Stimulated activated CD4-positive, alpha-beta T cell treated with anti-CD3 and anti-CD28 coated beads, Interleukin-12 subunit alpha, Interleukin-12 subunit beta, amount 100 ng/mL, for 4 hours (primary cell): ENCODE data around the gene SIVA1.
A peak's percentile ranks its signal among the peaks of the same experiment; 100 is the strongest.

Experiments
- DNase-seq: peaks from one replicate; pipeline ENCODE4 v3.0.0-alpha.2; 2020

Gene SIVA1

DNA sequence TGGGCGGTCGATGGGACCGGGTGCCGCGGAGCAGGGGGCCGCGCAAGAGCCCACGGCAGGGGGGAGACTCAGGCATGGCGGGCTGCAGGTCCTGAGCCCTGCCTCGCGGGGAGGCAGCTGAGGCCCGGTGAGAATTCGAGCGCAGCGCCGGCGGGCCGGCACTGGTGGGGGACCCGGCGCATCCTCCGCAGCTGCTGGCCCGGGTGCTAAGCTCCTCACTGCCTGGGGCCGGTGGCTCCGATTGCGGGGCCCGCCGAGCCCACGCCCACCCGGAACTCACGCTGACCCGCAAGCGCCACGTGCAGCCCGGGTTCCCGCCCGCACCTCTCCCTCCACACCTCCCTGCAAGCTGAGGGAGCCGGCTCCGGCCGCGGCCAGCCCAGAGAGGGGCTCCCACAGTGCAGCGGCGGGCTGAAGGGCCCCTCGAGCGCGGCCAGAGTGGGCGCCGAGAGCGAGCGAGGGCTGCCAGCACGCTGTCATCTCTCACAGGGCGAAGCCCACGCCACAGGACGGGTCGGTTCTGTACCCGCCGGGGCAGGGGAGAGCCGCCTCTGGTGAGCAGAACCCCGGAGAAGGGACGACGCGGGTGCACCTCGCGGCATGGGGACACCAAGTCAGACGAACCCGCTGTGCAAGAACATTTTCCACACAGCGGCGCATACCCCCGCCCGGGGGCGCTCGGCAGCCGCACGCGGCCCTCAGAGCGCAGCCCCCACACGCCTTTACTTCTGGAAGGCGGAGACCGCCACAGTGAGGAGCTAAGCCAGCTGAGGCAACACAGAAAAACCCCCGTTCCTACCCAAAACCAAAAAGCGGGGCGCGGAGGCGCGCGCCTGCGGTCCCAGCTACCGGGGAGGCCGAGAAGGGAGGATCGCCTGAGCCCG lies 1.2 kb upstream of the SIVA1 start:
- no peak for DNase-seq

DNA sequence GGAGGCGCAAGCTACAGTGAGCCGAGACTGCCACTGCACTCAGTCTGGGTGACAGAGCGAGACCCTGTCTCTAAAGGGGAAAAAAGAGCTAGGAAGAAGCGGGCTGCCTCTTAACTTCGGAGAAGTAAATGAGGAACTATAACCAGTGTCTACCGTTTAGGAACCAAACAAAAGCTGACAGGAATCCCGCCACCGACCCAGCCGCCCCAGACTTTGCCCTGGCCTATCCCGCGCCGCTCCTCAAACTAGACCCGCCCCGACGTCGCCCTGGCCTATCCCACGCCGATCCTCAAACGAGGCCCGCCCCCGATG lies 568 bp upstream of the SIVA1 start:
- no peak for DNase-seq

DNA sequence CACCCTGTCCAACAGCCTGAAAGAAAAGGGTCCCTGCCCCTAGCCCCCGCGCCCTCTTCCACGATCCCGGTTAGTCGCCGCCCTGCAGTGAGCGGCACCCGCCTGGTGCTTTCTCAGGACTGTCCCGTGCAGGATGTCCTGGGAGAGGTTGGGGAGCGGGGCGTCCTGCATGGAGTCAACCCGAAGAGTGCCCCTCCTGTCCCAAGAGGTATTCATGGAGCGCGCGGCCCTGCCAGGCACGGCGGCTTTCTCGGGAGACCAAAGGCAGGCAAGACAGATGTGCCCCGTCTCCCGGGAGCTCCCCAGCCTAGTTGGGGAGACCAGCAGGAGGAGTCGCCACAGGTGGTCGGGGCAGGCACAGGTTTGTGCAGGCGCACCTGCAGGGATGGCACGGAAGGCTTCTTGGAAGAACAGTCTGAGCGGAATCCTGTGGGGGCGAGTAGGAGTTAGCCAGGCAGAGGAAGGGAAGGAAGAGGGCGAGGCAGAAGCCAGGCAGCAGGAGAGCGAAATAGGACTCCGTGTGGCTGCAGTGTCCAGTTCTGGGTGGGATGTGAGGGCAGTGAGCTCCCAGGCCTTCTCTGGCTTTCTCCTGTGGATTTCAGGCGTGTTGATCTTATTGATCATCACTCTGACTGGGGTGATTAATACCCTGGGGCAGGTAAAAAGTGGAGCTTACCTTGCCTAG lies 723 bp downstream of the SIVA1 start:
- DNase-seq, result no peak

DNA sequence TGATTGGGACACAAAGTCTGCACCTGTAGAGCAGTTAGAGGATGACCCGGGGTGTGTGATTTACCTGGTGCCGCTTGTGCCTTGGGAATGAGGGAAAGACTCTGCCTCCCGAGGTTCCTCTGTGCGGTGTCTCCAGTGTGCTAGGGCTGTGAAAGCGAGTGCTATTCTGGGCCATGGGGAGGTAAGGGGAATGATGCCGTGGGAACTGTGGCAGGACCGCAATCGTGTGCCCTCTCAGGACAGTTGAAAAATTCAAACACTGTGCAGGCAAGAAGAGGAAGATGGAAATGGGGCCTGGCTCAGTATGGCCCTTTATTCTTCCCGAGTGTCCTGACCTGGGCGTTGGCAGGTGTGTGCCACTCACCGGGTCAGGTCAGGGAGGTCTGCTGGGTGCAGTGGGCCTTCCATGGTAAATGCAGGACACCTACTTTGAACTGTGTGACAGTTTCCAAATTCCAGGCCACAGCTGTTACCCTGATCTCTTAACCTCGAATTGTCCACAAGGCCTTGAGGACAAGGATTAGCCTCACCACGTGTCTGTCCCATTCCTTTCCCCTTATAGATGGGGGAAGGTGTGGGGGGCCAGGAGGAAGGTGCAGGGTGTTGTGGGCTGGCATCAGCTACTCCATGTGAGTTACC lies 1.4 kb downstream of the SIVA1 start:
- DNase-seq, result no peak

DNA sequence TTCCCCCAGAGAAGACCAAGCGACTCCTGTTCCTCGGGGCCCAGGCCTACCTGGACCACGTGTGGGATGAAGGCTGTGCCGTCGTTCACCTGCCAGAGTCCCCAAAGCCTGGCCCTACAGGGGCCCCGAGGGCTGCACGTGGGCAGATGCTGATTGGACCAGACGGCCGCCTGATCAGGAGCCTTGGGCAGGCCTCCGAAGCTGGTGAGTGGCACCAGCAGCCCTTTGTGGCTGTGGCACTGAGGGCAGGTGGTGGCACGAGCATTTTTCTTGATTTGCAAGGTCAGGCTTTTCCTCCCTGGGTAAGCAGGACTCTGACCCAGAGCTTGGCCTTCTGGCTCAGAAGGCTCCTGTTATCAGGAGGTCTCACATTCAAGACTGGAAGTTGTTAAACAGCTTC lies 2.7 kb downstream of the SIVA1 start:
- DNase-seq, result no peak

DNA sequence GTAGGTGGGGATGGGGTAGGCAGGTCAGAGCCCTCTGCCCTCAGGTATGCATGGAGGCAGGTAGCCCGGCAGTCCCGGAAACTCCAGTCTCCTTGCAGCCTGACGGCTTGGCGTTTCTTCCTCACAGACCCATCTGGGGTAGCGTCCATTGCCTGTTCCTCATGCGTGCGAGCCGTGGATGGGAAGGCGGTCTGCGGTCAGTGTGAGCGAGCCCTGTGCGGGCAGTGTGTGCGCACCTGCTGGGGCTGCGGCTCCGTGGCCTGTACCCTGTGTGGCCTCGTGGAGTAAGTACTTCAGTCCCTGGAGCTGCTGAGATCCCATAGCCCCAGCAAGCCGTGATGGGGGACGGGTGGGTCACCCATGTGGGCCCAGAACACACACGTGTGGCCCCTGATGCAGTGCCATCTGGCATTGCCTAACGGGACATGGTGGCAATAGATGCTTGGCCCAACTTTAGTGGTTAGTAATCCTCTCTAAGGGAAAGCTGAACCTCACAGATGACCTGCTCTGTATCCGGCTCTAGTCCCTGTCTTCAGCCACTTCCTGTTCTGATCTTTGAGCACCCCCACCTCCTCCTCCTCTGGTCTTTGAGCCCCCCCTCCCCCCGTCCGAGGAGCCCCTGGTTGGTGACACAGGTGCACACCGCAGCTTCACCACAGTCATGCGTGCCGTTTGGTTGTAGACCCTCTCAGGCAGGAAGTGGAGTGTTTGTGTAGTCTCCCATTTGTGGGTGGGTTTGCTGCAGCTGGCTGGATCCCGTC lies 3.7 kb downstream of the SIVA1 start:
- DNase-seq, result no peak

DNA sequence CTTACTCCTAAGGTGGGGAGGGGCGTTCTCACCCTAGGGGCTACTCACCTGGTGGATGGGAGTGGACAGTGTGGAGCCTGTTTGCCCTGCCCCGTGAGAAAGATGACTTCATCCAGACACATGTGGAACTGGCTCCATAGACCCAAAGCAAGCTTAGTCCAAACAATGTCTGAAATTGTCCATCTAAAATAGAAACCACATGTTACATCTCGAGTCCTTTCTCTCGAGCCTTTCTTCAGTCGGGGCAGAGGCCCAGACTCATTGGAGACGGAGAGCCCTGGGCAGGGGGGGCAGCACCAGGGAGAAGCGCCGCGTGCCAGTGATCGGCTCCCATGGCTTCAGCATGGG lies 4.3 kb downstream of the SIVA1 start:
- DNase-seq, result no peak

DNA sequence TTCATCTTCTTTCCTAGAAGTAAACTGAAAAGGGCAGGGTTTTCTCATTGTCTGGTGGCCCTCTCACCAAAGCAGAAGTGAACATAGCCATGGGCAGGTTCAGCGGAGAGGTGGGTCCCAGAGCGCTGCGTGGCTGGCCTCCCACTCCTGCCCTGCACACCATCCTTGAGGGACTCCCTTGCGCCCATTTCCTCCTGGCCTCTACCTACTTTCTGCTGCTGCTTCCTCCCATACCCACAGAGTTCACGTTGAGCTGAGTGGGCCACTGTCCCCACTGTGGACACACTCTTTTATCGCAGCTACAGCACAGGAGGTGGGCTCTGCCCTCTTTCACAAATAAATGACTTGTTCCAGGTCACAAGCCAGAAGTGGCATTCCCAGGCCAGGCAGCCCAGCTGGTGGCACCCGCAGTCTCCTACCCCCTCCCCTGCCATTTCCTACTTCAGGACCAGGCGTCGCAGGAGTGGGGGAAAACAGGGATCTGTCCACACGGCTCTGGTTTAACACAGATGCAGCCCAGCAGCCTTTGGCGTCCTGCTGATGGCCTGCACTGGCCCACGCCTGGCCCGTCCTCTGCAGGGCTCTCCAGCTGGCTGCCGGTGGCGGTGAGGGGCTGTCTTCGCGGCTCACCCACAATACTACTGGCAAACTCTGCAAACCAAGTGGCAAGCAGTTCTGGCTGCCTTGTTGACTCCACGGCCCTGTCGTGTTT lies 4.9 kb downstream of the SIVA1 start:
- DNase-seq, result no peak

DNA sequence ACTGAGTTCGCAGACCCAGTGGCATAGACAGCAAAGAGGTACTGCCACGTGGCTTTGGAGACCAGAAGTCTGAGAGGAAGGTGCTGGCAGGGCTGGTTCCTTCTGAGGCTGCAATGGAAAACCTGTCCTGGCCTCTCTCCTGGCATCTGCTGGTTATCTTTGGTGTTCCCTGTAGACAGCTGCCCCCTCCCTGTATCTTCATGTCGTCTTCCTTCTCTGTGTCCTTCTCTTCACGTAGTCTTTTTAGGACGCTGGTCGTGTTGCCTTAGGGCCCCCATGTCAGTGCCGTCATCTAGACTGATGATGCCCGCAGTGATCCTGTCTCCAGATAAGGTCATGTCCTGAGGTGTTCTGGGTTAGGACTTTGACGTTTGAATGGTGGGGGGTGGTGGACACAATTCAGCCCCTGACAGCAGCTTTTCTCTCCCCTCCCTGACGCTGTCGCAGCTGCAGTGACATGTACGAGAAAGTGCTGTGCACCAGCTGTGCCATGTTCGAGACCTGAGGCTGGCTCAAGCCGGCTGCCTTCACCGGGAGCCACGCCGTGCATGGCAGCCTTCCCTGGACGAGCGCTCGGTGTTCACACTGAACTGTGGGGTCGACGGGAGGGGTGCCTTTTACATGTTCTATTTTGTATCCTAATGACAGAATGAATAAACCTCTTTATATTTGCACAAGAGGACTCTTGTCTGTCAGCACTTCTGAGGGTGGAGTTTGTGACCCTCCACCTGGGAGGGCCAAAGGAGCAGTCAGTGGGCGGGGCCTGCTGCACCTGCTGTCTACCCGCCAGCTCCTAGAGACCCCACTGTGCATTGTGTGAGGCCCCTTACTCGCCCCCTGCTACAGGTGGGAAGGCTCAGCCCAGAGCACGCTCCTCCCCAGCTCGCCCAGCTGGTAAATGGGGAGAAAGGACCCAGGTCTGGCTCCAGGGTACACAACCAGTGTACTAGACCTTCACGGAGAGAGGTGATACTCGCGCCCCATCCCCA lies 6.3 kb downstream of the SIVA1 start:
- DNase-seq, result no peak

DNA sequence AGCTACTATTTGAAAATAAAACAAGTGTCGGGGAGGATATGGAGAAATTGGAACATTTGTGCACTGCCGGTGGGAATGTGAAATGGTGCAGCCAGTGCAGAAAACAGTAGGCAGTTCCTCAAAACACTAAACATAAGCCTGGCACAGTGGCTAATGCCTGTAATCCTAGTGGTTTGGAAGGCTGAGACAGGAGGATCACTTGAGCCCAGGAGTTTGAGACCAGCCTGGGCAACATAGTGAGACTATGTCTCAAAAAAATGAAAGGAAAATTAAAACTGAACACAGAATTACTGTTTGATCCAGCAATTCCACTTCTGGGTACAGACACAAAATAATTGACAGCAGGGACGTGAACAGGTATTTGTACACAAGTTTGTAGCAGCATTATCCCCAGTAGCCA lies 12.6 kb downstream of the SIVA1 start:
- DNase-seq, result no peak

DNA sequence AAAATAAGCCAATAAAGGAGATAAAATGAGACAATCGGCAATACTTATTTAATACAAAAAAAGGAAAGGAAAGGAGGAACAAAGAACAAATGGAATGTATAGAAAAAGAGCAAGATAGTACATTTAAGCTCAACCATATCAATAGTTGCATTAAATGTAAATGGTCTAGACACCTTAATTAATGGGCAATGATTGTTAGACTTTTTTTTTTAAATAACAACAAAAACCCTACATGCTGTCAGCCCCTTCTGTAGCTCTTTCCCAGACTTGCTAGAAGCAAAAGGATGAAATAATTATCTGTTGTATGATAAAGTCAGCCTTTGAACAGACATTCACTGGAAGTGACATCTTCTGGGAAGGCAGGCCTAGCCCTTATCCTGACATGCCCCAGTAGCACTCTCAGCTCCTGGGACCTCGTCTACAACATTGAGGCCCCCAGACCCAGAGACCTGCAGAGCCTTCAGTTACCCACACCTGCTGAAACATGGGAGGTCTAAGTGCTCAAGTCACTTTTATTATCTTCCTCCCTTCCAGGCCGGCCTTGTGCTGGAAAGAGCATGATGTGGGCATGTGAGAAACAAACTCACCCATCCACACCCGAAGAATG lies 13.4 kb downstream of the SIVA1 start:
- DNase-seq, result no peak

DNA sequence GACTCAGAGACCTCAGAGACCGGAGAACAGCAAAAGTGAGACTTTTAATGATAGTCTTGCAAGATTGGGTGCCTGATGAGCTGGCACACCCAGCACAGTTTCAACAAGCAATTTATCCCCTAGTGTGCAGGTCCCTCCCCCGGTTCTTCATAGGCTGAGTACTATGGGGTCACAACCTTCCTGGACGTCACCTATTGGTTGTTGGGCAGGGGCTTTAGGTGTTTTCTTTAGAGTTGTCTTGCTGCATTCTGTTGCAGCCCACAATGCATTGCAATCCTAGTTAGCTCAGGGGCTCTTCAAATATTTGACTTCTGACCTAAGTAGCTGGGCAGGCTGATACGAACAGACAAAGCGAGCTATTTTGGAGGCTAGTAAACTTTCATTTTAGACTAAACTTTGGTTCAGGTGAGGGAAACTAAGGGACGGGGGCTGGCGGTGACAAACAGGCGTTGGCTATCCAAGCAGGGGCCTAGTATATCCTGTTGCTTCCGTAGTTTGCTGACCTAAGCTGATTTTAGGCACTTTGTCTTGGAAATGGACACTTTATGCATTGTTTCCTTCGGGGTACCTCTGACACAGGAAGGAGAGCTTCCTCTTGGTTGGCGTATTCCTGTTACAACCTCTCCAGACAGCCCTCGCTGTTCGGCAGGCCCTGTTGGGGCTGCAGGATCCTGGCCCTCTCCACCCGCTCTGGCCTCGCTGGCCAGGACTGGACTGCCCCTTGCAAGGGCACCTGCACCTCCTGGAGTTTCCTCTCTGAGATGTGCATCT lies 14.1 kb downstream of the SIVA1 start:
- no peak for DNase-seq

DNA sequence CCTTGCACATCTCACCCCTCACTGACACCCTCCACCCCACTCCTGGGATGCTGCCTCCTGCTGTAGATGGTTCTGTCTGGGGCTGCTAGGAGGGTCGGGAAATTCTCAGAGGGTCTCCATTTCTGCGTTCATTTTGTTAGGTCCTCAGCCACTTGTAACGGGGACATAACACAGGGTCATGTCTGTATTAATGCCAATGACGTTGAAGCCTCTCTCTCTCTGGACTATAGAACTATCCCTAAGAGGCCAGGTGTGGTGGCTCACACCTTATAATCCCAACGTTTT lies 14.6 kb downstream of the SIVA1 start:
- no peak for DNase-seq

DNA sequence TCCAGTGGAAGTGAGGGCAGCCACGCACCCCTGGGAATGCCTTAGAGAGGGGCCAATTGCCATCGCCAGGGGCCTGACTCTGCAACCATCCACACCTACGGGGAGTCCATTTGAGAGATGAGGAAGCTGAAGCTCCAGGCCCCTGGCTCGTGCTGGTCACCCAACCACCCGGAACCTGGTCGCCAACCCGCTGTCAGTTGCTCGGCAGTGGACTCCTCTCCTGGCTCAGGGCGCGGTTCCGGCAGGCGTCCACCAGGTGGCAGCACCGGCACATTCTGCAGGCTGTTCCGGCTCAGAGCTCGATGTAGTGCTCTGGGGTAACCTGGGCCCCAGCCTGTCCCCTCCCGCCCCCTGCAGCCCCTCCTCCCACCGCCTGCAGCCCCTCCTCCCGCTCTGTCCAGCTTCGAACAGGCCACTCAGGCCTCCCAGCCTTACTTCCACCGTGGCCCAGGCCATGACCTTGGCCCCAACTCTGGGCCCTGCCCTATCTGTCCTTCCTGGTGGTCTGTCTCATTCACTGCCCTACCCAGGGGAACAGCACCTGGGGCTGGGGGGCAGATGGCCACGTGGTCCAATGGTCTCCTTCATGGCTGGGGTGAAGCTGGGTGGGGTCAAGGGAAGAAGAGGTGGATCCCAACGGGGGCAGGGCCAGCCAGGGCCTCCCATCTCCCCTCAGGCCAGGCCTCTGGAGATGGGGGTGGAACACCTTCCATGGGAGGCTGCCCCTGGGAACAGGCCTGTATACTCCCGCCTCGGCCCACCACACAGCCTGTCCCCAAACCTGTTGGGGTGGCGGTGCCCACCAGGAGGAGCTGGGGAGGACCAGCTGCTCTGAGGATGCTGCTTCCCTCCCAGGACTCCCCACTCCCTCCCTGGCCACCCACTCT lies 15.7 kb downstream of the SIVA1 start:
- DNase-seq, result peak; percentile 93

DNA sequence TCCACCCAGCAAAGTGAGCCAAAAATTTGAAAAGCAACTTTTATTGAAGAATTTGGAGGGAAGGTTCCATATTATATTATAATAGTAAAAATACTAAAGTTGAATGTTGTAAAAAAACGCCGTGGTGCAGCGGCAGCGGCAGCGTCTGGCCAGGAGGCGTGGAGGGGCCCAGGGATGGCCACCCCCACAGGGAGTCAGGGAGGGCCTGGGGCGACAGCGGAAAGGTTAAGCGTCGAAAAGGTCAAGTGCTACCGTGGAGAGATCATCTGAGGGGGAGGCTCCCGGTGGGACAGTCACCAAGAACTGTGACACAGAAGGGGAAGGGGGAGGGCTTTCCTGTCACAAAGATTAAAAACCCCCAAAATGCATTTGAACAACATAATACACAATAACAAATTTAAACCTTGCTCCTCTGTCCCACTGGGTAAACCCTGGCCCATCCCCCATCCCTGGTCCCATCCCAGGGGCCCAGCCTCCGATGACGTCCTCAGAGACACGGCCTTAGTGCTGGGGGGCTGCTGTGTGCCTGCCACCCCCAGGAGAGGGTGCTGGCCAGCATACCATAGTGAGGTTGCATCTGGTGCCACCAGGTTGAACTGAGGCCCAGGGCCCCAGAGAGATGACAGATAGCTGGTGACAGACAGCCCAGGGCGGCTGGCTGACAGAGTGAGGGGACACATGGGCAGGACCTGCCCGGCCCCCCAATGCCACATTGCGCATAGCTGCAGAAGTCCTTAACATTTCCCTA lies 16.6 kb downstream of the SIVA1 start:
- no peak for DNase-seq

DNA sequence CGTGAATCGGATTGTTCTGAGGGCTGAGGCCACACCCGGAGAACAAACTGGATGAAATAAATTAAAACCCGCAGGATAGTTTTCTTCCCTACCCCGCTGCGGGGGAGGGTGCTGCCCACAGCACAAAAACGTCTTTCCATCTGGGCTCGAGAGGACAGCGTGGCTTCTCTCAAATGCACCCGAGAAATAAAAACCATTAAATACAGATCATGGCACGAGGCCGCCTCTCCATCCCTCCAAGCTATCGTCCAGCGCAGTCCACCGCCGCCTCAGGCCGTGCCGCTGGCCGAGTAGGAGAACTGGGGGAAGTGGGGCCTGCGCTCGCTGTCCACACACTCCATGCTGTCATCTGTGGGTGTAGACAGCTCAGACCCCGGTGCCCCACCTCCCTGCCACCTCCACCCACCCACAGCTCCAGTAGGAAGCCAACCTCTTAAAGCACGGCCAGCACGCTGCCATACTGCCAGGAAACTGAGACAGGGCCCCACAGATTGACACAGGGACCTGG lies 17.2 kb downstream of the SIVA1 start:
- DNase-seq, result no peak

DNA sequence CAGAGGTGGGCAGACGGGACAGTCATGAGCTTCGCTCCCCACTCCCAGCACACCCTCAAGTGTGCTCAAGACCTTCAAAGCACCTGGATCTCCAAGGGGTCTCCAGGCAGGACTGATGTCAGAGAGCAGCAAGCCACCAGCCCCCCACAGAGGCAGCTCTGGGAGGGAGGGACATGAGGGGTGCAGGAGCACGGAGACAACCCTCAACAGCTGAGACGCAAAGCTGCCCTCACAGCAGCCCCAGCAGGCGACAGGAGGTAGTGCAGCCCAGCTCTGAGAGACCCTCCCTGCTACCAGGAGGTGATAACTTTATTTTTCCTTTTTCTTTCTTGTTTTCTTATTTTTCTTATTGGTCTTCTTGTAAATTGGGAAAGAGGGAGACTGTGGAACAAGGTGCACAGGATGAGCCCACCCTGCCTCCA lies 17.9 kb downstream of the SIVA1 start:
- DNase-seq, result no peak

DNA sequence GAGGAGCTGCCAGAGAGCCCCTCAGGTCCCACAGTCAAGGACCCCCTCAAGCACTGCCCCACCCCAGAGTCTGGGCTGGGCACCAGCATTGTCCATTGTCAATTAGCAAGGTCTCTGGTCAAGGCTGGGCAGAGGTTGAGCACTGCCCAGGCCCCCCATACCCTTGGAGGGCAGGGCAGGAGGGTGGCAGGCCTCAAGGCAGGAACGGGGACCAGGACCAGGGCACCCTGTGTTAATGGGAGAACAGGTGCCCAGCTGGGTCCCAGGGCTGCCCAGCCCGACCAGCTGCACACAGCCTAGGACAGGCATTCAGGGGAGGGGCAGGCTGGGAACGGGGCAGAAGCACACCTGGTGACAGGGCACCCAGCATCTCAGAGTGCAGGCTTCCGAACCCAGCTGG lies 18.4 kb downstream of the SIVA1 start:
- DNase-seq, result no peak
